Measurements from ENCODE around the gene KLK5.
"Not testable (repeated sequence)": the region's sequence is repeated elsewhere in the genome, so short reads cannot be mapped to it uniquely, and the experiment has no call there.

The KLK5 gene

DNA sequence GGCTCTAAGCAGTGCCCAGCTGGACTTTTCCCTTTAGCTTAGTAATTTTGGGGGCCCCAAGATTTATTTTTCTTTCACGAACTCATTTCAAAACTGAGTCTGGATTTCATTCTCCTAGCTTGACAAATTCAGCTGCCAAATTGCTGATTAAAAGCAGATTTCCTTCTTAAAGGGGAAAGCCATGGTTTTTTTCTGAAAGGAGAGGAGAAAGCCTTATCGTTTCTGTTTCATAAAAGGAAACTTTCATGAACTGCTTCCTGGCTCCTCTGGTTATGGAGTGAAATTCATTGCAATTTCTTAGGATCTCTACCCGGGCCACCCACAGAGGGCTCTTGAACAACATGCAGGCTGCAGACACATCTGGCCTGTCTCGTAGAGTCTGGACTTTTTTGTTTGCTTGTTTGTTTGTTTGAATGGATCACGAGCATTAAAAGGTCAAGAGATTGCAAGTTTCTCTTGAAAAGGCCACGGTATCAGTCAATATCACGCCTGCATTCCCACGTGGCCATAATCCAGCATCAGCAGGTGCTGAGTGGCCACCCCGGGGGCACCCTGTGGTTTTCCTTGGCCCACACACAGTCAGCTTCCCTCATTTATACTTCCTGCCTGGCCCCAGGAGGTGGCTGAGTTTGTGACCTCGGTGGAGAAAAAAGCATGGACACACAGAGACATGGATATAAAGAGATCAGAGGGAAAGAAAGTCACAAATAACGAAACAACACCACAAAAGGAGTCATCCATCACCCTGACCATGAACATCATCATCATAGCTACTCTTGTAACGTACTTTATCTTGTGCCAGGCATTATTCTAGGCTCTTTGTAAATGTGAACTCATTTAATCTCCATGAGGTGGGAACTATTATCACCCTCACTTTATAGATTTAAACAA, 31.2 kb downstream of the KLK5 start:
- DNase-seq (ENCODE audit: low spot score), result no peak

DNA sequence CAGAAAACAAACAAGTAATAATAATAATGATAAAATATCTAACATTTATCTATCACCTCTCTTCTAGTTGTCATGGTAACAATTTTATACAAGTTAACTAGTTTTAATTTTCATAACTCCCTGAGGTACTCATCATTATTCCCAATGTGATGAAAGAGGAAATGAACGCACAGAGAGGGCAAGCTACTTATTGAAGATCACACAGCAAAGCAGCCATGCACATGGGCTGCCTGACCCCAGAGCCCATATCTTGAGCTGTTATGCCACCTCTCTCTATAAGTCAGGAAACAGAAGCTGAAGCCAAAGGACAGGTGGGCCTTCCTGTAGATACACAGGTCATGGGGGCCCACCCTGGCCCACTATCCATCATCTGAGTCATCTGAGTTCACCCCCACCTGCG, 36.8 kb downstream of the KLK5 start:
- no peak for DNase-seq (ENCODE audit: low spot score)

DNA sequence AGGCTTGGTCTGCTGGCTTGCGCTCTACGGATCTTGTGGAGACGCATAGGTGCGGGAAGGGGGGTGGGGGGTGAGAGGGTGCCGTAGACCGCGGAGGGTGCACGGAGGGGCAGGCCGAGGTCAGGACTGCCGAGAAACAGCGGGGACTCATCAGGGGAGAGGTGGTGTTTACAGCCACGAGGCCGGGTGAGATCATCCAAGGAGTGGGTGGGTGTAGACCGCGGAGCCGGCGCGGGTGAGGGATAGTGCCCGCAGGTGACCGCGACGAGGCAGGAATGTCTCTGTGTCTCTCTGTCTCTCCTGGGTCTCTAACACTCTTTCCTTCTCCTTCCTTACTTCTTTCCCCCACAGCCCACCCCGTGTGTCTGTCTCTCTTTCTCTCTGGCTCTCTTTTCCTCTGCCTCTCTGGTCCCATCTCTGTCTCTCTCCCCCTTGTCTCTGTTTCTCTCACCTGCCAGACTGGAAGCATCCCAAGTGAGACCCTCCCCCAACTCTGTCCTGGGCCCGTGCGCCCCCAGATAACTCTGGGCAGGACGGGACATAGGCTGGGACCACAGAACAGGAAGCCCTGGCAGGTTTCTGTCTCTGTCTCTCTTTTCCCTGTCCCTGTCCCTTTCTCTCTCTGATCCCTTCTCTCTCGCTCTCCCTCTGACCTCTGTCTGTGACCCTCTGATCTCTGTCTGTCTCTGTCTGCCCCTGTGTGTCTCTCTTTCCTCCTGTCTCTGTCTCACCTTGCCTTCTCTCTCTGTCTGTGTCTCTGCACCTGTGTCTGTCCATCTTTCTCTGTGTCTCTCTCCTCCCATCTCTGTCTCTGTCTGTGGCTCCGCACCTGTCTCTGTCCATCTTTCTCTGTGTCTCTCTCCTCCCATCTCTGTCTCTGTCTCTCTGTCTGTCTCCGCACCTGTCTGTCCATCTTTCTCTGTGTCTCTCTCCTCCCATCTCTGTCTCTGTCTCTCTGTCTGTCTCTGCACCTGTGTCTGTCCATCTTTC, 39.8 kb downstream of the KLK5 start:
- no peak for DNase-seq (ENCODE audit: low spot score)

DNA sequence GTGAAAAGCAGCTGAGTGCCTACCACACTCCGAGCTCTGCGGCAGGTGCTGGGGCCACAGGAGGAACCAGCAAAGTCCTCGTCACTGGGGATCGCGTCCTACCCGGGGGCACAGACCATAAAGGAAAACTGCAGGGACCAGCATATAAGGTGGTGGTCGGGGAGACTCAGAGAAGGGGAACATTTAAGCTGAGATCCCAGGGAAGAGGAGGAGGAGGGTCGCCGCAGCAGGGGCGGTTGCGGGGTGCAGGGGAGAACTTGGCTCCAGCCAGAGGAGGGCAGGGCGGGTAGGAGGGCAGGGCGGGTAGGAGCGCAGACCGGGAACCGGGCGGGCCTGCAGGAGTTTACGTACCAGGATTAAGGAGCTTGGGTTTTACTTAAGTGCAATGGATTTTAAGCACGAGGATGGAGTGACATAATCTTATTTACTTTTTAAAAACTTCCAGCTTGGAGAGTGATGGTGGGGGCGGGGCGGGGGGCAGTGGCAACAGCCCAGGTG, 40.7 kb downstream of the KLK5 start:
- DNase-seq (ENCODE audit: low spot score), result no peak

DNA sequence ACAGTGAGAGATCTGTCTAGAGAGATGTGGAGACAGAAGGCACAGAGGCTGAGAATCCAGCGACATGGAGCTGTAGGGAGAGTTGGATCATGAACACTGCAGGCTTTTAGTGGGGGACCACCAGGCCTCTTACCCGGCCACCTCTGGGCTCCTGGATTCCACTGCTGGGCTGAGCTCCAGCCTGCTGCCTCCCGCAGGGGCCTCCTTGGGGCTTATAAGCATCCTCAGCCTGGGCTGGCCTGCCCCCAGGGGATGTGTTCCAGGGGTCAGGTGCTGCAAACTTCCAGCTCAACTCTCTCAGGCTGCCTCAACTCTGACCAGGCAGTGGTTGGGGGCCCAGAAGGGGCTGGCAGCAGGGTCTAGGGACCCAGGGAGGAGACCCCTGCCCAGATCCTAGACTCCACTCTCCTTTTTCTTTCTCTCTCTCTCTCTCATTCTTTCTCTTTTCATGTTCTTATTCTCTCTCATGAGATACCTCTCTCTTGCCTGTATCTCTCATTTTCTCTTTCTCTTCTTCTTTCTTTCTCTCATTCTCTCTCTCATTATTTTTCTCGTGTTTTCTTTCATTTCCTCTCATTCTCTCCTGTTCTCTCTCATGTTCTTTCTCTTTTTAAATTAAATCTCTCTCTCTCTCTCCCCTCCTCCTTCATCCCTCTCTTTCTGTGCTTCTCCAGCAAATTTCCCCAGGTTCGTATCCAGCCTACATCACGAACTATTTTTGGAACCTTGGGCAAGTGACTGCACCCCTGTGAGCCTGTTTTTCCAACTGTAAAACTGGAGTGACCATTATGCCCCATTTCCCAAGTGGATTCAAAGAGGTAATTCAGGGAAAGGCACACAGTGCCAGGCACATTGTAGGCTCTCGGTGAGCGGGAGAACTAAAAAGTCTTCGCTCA, 41.4 kb downstream of the KLK5 start, which contains the start of gene KLK4:
Gene KLK4 (minus strand): TSS at position 190 of the 896 bp plus-strand sequence. CDS start 657 bp downstream, outside the sequence.
- DNase-seq (ENCODE audit: low spot score), result no peak

DNA sequence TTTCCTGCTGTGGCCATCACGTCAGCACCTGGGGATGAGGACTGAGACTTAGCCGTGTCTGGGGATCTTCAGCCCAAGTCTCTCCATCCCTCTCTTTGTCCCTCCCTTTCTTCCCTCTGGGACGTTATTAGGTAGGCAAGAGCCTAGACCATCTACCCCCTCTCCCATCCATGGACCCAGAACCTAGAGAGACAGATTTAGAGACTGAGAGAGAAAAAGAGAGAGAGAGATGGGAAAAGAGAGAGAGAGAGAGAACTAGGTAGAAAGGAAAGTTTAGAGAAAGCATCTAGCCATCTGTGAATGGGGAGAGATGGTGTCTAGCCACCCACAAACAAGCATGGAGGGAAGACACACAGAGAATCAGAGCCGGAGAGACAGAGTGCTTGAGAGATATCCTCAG, 42.1 kb downstream of the KLK5 start:
- no peak for DNase-seq (ENCODE audit: low spot score)

DNA sequence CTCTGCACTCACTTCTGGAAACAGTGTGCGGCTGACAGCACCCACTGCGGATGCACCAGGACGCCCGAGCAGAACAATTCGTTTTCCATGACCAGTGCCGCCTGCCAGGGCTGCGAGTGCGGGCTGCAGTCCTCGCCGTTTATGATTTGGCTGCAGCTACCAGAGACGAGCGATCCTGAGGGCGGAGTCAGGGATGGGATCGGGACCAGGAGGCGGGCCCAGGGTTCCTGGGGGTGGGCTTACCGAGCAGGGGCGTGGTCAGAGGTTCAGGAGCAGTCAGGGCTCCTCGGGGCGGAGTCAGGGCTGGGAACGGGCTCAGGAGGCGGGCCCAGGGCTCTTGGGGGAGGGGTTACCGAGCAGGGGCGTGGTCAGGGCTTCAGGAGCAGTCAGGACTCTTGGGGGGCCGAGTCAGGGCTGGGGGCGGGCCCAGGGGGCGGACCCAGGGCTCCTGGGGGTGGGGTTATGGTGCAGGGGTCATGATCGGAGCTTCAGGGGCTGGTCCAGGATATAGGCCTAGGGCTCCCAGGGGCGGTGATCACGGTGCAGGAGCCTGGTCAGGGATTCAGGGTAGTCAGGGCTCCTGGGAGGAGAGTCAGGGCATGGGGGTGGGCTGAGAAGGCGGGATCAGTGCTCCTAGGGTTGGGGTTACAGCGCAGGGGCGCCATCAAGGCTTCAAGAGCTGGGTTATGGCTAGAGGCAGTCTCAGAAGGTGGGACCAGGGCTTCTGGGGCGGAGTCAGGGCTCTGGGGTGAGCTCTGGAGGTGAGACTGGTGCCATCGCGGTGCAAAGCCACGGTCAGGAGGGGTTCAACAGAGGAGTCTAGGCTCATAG, 43.4 kb downstream of the KLK5 start:
- DNase-seq (ENCODE audit: low spot score), result peak; percentile 32

DNA sequence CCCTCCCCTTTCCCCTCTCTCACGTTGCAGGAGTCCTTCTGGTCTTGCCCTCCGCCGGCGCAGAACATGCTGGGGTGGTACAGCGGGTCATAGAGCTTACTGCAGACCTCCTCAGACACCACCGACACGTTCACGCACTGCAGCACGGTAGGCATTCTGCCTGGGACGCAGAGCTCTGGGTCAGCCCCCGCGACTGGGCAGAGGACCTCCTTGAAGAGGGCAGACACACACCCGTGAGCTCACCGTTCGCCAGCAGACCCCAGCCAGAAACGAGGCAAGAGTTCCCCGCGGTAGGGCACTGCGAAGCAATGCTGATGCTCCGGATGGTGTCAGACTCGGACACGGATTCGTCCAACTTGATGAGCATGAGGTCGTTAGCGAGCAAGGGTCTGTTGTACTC, 44.5 kb downstream of the KLK5 start:
- no peak for DNase-seq (ENCODE audit: low spot score)

DNA sequence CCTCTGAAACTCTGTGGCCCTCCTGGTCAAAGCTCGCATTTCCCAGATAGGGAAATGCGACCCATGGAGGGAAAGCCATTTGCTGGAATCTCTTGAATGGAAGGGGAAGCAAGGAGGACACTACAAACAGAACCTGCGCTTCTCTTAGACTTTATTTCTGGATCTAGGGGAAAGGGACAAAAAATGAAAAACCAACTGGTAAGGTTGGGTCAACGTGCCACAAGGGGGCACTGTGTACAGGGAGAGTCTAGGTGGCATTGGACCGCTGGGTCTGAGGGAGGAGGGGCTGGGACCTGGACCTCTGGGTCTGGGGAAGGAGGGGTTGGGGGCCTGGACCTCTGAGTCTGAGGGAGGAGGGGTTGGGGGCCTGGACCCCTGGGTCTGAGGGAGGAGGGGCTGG, 46.6 kb downstream of the KLK5 start:
- DNase-seq (ENCODE audit: low spot score), result peak; percentile 37

DNA sequence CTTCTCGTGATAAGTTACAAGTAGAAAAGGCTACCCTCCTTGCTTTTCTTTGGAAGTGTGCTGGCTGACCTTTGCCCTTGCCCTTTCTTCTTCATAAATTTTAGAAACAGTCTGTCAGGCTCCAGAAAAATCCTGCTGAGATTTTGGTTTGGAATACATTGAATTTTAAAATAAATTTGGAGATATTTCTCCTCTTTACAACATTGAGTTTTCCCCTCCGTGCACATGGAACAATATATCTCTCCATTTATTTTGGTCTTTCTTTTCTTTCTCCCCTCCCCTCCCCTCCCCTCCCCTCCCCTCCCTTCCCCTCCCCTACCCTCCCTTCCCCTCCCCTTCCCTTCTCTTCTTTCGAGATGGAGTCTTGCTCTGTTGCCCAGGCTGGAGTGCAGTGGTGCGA, 50.2 kb downstream of the KLK5 start:
- no peak for DNase-seq (ENCODE audit: low spot score)

DNA sequence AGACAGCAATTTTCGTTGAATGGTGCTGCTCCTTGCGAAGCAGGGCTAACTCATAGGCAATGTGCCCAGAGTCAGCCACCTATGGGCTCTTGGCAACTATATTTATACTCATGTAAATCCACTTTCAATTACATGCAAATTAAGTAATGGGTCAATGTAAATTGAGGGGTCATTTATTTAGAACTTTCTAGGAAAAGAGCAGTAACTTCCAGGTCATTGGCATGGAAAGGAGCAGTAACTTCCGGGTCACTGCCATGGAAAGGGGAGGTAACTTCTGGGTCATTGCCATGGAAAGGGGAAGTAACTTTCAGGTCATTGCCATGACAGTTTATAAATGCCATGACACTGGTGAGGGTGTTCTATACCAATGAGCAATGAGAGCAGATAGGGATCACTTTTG, 53.3 kb downstream of the KLK5 start:
- no peak for DNase-seq (ENCODE audit: low spot score)

DNA sequence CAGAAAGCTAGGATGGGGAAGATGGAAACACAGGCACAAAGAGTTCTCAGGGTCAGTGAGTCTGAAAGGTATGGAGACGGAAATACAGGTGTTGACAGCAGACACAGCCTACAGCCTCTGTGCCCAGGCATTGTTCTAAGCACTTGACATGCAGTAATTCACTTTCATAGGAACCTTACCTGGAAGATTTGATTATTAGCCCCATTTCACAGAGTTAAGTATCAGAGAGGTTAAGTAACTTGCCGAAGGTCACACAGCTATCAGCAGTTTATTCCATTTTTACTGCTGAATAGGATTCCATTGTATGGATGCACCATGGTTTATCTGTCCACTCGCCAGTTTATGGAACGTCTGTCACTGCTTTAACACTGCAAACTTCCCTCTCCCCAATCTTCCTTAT, 54.8 kb downstream of the KLK5 start:
- DNase-seq (ENCODE audit: low spot score), result no peak

DNA sequence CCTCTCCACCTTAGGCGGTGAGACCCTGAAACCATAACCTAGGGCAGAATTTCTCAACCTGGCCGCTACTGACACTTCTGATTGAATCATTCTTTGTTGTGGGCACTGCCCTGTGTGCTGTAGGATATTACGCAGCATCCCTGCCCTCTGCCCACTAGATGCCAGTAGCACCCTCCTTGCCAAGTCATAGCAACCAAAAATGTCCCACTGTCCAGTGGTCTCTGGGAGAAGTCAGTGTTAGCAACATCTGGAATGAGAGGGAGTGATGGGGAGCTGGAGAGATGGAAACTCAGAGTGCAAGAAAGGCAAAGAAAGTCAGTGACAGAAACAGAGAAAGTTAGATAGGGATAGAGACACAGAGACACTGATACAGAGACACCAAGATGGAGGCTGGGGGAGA, 55.2 kb downstream of the KLK5 start:
- DNase-seq (ENCODE audit: low spot score), result no peak

DNA sequence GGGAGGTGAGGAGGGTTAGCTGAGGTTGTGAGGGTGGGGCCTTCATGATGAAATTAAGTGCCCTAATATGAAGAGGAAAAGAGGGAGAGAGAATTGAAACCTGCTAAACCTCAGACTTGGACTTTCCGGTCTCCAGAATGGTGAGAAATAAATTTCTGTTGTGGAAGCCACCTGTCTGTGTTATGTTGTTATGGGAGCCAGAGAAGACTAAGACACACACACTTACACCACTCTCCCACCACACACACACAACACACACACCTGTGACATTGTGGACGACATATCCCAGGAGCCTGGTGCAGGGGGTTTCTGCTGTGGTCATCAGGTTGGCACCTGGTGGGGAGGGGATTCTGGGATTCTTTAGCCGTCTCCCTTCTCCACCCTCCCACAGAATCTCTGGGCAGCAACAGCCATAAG, 55.6 kb downstream of the KLK5 start:
- no peak for DNase-seq (ENCODE audit: low spot score)

DNA sequence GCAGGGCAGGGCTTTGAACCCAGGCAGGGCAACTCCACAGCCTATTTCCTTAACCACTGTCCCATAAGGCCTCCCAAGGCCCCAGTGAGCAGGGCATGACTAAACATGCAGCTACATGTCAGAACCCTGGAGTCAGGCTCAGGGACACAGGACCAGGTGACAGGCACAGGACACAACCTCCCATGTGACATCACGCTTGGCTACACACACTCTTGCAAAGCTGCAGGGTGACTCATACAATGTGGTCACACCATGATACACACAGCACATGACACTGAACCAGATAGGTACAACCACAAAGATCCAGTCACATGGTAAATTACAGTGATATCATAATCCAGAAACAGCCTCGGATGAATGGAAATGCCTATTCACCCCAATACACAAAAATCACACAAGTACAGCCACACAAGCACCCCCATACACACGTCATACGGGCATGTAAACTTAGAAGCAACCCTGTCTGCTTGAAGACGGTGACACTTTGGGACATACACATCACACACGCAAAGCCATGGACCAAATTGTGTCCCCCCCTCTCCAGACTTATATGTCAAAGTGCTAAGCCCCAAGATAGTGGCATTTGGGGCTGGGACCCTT, 56.1 kb downstream of the KLK5 start:
- peak; percentile 49 for DNase-seq (ENCODE audit: low spot score)

DNA sequence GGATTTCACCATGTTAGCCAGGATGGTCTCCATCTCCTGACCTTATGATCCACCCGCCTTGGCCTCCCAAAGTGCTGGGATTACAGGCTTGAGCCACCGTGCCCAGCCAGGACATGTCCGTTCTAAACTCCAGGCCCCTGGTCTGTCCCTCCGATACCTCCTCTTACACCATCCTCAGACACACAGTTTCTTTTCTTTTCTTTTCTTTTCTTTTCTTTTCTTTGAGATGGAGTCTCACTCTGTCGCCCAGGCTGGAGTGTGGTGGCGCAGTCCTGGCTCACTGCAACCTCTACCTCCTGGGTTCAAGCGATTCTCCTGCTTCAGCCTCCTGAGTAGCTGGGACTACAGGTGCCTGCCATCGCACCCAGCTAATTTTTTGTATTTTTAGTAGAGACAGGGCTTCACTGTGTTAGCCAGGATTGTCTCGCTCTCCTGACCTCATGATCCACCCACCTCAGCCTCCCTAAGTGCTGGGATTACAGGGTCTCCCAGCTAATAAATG, 56.7 kb downstream of the KLK5 start:
- DNase-seq (ENCODE audit: low spot score), result not testable (repeated sequence)

DNA sequence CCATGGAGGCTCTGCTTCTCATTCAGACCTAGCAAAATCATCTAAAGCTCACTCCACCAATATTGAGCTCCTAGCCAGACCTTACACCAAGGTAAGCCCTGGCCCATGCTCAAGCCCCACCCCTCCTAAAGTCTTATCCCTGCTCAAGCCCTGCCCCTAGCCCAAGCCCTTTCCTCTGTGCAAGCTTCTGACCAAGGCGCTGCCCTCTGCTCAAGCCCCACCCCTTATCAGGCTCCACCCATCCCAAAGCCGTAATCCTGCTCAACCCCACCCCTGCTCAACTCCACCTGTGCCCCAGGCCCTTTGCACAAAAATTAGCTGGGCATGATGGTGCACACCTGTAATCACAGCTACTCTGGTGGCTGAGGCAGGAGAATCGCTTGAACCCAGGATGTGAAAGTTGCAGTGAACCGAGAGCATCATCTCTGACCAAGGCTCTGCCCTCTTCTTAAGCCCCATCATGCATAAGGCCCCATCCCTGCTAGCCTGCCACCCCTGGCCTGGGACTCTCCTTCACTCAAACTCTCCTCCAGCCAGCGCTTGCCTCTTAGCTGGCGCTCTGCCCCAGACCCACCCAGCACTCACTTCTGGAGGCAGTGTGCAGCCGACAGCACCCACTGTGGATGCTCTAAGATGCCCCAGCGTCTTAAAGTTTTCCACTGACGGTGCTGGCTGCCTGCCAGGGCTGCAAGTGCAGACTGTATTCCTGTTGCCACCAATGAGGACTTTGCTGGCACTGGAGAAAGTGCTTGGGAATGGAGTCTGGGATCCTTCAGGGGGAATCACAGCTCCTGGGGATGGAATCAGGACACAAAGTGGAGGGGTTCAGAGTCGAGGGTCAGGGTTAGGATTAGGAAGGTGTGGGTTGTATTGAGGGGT, 58.1 kb downstream of the KLK5 start:
- no peak for DNase-seq (ENCODE audit: low spot score)

Measured in activated CD4-positive, alpha-beta T cell treated with anti-CD3 and anti-CD28 coated beads, Interleukin-2, Interleukin-4, amounts not matched to agents 100 ng/mL and 50 ng/mL, durations not matched to agents 16 hours and 8 hours (primary cell).